Measurements from ENCODE around the gene BLID.

DNA sequence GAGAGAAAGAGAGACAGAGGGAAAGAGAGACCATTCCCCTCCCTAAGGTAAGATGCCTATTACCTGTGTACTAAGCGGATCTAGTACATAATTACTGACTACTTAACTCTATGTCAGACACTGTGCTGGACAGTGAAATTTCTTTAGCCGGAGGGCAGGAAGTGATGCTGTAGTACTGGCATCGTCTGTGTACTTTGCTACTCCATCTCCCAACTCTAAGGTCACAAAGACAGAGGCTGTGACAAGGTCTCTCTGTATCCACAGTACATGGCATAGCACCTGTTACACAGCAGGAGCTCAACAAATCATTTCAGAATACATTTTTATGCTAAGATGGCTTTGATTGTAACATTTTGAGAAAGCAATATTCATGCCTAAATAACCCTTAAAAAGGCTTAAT lies 9.0 kb downstream of the BLID start:
- TF ChIP-seq, protein P1, sequence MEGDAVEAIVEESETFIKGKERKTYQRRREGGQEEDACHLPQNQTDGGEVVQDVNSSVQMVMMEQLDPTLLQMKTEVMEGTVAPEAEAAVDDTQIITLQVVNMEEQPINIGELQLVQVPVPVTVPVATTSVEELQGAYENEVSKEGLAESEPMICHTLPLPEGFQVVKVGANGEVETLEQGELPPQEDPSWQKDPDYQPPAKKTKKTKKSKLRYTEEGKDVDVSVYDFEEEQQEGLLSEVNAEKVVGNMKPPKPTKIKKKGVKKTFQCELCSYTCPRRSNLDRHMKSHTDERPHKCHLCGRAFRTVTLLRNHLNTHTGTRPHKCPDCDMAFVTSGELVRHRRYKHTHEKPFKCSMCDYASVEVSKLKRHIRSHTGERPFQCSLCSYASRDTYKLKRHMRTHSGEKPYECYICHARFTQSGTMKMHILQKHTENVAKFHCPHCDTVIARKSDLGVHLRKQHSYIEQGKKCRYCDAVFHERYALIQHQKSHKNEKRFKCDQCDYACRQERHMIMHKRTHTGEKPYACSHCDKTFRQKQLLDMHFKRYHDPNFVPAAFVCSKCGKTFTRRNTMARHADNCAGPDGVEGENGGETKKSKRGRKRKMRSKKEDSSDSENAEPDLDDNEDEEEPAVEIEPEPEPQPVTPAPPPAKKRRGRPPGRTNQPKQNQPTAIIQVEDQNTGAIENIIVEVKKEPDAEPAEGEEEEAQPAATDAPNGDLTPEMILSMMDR (IDR thresholded peaks at IDR 0.05): no peak
- no peak for TF ChIP-seq POLR2A (IDR thresholded peaks at IDR 0.05)
- TF ChIP-seq POLR2AphosphoS5 (IDR thresholded peaks at IDR 0.05): no peak
